Keratinocyte (primary cell): ENCODE data around the gene PAPPA2. TPM values are rescaled to one million over a fixed set of nuclear protein-coding genes. Genes with fewer than 3 reads are reported as not detected.

Experiments used
- DNase-seq: peaks from one replicate; pipeline ENCODE4 v3.0.0-alpha.2; 2011; ENCODE audit warnings: low read depth, missing footprints, low spot score
- FAIRE-seq: peaks from 2 replicates; lab custom pipeline; 2011; peaks lifted over from hg19 to GRCh38; lab: Jason Lieb, UNC
- H2AFZ ChIP-seq: 2 replicates; pipeline ENCODE4 v1.6.0; 2012; ENCODE audit warnings: low read length, control low read depth, inconsistent platforms; ENCODE audit not compliant: control insufficient read depth
- H3K27ac ChIP-seq: 2 replicates; pipeline ENCODE4 v1.5.1; 2011; ENCODE audit warnings: low read length; ENCODE audit not compliant: control insufficient read depth, insufficient read depth
- H3K27me3 ChIP-seq: 3 replicates; pipeline ENCODE4 v1.6.0; 2011; ENCODE audit warnings: low read length; ENCODE audit not compliant: control insufficient read depth, insufficient read depth; ENCODE audit errors: extremely low read depth
- H3K36me3 ChIP-seq, 2 experiments: 2 replicates in 1 of 2; 3 replicates in 1 of 2; pipeline ENCODE4 v1.5.1; 2011; ENCODE audit warnings: low read length in 2 of 2, mild to moderate bottlenecking in 1 of 2; ENCODE audit not compliant: control insufficient read depth in 2 of 2, insufficient read depth in 2 of 2; ENCODE audit errors: extremely low read depth in 1 of 2
- H3K4me1 ChIP-seq: 3 replicates; pipeline ENCODE4 v1.5.1; 2011; ENCODE audit warnings: low read length; ENCODE audit not compliant: control insufficient read depth, insufficient read depth; ENCODE audit errors: extremely low read depth
- H3K4me2 ChIP-seq: 3 replicates; pipeline ENCODE4 v1.6.0; 2011; ENCODE audit warnings: low read depth, low read length; ENCODE audit not compliant: control insufficient read depth, insufficient read depth; ENCODE audit errors: extremely low read depth
- H3K4me3 ChIP-seq, 3 experiments: fragments of 200-600 bp in 1 of 3; sonication (generic) in 1 of 3; 2 replicates in 2 of 3; 3 replicates in 1 of 3; pipeline ENCODE4 v1.5.1; 2011 to 2016; ENCODE audit warnings: low read length in 3 of 3, mild to moderate bottlenecking in 3 of 3, control low read depth in 2 of 3, inconsistent platforms in 1 of 3, low read depth in 1 of 3, mixed read lengths in 1 of 3, mixed run types in 1 of 3, moderate library complexity in 1 of 3; ENCODE audit not compliant: control insufficient read depth in 2 of 3, insufficient read depth in 2 of 3; ENCODE audit errors: extremely low read depth in 1 of 3
- H3K79me2 ChIP-seq: 2 replicates; pipeline ENCODE4 v1.6.0; 2012; ENCODE audit warnings: low read length; ENCODE audit not compliant: control insufficient read depth, insufficient read depth
- H3K9ac ChIP-seq: 3 replicates; pipeline ENCODE4 v1.6.0; 2011; ENCODE audit warnings: low read length; ENCODE audit not compliant: control insufficient read depth, insufficient read depth; ENCODE audit errors: extremely low read depth
- H3K9me1 ChIP-seq: 3 replicates; pipeline ENCODE4 v1.6.0; 2011; ENCODE audit warnings: low read length; ENCODE audit not compliant: control insufficient read depth, insufficient read depth; ENCODE audit errors: extremely low read depth
- H3K9me3 ChIP-seq: 2 replicates; pipeline ENCODE4 v1.5.1; 2012; ENCODE audit warnings: low read depth, low read length; ENCODE audit not compliant: control insufficient read depth
- H4K20me1 ChIP-seq: 3 replicates; pipeline ENCODE4 v1.6.0; 2011; ENCODE audit warnings: low read length; ENCODE audit not compliant: control insufficient read depth, insufficient read depth; ENCODE audit errors: extremely low read depth
- EZH2 ChIP-seq: IDR thresholded peaks from one replicate; pipeline ENCODE4 v1.6.1; 2012; ENCODE audit warnings: inconsistent platforms, mild to moderate bottlenecking, low read length, moderate library complexity
- dilution Hi-C: fragments of 300-500 bp; cut with MboI; formaldehyde crosslinking; loops from one replicate; pipeline ENCODE4 v1.7.0; 2020; ENCODE audit warnings: low sequenced_read_pairs; ENCODE audit not compliant: extremely low pct_ligation_motif_present
- polyA plus RNA-seq, 5 experiments: library from polyadenylated mRNA; depleted of rRNA in 3 of 5; stranded (reverse) in 3 of 5; stranded (forward) in 1 of 5; unstranded in 1 of 5; fragments of >200 nt; gene quantifications; 1 replicate in 1 of 5; 2 replicates in 3 of 5; 3 replicates in 1 of 5; pipeline versions ENCODE4 v1.2.1 to v1.2.3, GENCODE V29; 2011 to 2012; ENCODE audit warnings: missing spikeins in 2 of 5, low read depth in 1 of 5, low replicate concordance in 1 of 5
- TF ChIP-seq, protein P1 (sequence below), 3 experiments: IDR thresholded peaks in 1 of 3; conservative IDR thresholded peaks in 1 of 3; optimal IDR thresholded peaks in 1 of 3; 2 replicates in 2 of 3; 3 replicates in 1 of 3; pipeline versions ENCODE3 to v1.5.1; 2011; ENCODE audit warnings: low read length in 3 of 3, mild to moderate bottlenecking in 3 of 3, moderate library complexity in 2 of 3, control low read depth in 1 of 3, inconsistent platforms in 1 of 3; ENCODE audit not compliant: insufficient read depth in 2 of 3; ENCODE audit errors: extremely low read depth in 1 of 3

Gene PAPPA2
- polyA plus RNA-seq, 1 donor (not counting 4 experiments of a cell fraction or from before 2014, with no cell fraction given): 0.07 TPM

- dilution Hi-C loops: no loop called here
- H3K9me3 ChIP-seq: no peaks in the 10 kb centered on the region
- no peak overlapping the region for H3K9ac ChIP-seq
- H3K27ac ChIP-seq: no peak overlapping the region
- H3K36me3 ChIP-seq: no peaks in the 10 kb centered on the region
- no peaks in the 10 kb centered on the region for H3K79me2 ChIP-seq
- no peak overlapping the region for H3K4me2 ChIP-seq
- no peaks in the 10 kb centered on the region for H4K20me1 ChIP-seq
- no peak overlapping the region for H2AFZ ChIP-seq
- no peak for TF ChIP-seq EZH2
- TF ChIP-seq, protein P1, sequence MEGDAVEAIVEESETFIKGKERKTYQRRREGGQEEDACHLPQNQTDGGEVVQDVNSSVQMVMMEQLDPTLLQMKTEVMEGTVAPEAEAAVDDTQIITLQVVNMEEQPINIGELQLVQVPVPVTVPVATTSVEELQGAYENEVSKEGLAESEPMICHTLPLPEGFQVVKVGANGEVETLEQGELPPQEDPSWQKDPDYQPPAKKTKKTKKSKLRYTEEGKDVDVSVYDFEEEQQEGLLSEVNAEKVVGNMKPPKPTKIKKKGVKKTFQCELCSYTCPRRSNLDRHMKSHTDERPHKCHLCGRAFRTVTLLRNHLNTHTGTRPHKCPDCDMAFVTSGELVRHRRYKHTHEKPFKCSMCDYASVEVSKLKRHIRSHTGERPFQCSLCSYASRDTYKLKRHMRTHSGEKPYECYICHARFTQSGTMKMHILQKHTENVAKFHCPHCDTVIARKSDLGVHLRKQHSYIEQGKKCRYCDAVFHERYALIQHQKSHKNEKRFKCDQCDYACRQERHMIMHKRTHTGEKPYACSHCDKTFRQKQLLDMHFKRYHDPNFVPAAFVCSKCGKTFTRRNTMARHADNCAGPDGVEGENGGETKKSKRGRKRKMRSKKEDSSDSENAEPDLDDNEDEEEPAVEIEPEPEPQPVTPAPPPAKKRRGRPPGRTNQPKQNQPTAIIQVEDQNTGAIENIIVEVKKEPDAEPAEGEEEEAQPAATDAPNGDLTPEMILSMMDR (optimal IDR thresholded peaks at IDR 0.05 in 1 of 3, IDR thresholded peaks at IDR 0.05 in 1 of 3, conservative IDR thresholded peaks at IDR 0.05 in 1 of 3; ENCODE audit: extremely low read depth in 1 of 3, insufficient read depth in 2 of 3, low read length in 3 of 3): no peak
- H3K9me1 ChIP-seq: no peaks in the 10 kb centered on the region
- DNase-seq (no peak), FAIRE-seq (no peak)
- no peaks in the 10 kb centered on the region for H3K4me1 ChIP-seq
- no peak overlapping the region for H3K4me3 ChIP-seq
- no peaks in the 10 kb centered on the region for H3K27me3 ChIP-seq
Observed at GRCh38 chr1:176803596-176803995, 340.6 kb downstream of the PAPPA2 start.

GRCh38 chr1:176809292-176809691, 346.3 kb downstream of the PAPPA2 start:
- DNase-seq: no peak
- Histone ChIP-seq H3K9ac (no peak overlapping the region), H2AFZ (no peak overlapping the region), H3K79me2 (no peaks in the 10 kb centered on the region), H3K4me3 (no peak overlapping the region), H3K4me1 (no peaks in the 10 kb centered on the region), H3K36me3 (no peaks in the 10 kb centered on the region), H3K4me2 (no peak overlapping the region), H3K27me3 (no peaks in the 10 kb centered on the region), H3K27ac (no peak overlapping the region), H3K9me1 (no peaks in the 10 kb centered on the region), H4K20me1 (no peaks in the 10 kb centered on the region), H3K9me3 (no peaks in the 10 kb centered on the region)
- dilution Hi-C loops: no loop called here
- TF ChIP-seq, protein P1 (optimal IDR thresholded peaks at IDR 0.05 in 1 of 3, IDR thresholded peaks at IDR 0.05 in 1 of 3, conservative IDR thresholded peaks at IDR 0.05 in 1 of 3; ENCODE audit: extremely low read depth in 1 of 3, insufficient read depth in 2 of 3, low read length in 3 of 3): no peak
- no peak for TF ChIP-seq EZH2
- FAIRE-seq: no peak
